ENCODE results near the gene ATXN1. TPM values are rescaled to one million over a fixed set of nuclear protein-coding genes. Genes with fewer than 3 reads are reported as not detected.
A peak's percentile ranks its signal among the peaks of the same experiment; 100 is the strongest.

ATXN1 gene
- total and polyA plus RNA-seq, 2 of the 13 experiments (the other 11 are each of a cell fraction or from before 2014, with no cell fraction given): 20.7 to 39.5 TPM

- TF ChIP-seq PRDM4 (CRISPR knock-in tag; IDR thresholded peaks at IDR 0.05; ENCODE audit: borderline replicate concordance) (no peak), RBAK (CRISPR knock-in tag; IDR thresholded peaks at IDR 0.05) (peak; percentile 36; the same call in 1 of the 2 replicates), MYC (CRISPR knock-in tag; IDR thresholded peaks at IDR 0.05; ENCODE audit: borderline replicate concordance) (peak; percentile 71; the same call in 1 of the 2 replicates), IKZF5 (CRISPR knock-in tag; IDR thresholded peaks at IDR 0.05) (peak; percentile 81), RBFOX2 (IDR thresholded peaks at IDR 0.05; ENCODE audit: low read depth, low read length) (peak; percentile 96), CBX1 (IDR thresholded peaks at IDR 0.05; ENCODE audit: low read depth) (no peak), HOXA3 (CRISPR knock-in tag; IDR thresholded peaks at IDR 0.05) (peak; percentile 61; the same call in 1 of the 2 replicates), HNRNPUL1 (IDR thresholded peaks at IDR 0.05; ENCODE audit: low read depth, low read length) (no peak), REST (IDR thresholded peaks at IDR 0.05; ENCODE audit: borderline replicate concordance in 1 of 2, low read depth in 1 of 2, low read length in 2 of 2) (no peak; a peak in 1 of 4 replicates), SP5 (CRISPR knock-in tag; IDR thresholded peaks at IDR 0.05; ENCODE audit: borderline replicate concordance, low read depth) (peak; percentile 71; the same call in 1 of the 2 replicates), KDM4B (CRISPR knock-in tag; IDR thresholded peaks at IDR 0.05) (0 out of 2 replicates have a peak, but pooled peaks have one; percentile 69), SIN3A (IDR thresholded peaks at IDR 0.05; ENCODE audit: borderline replicate concordance, low read depth, low read length) (peak; percentile 74; the same call in 1 of the 2 replicates), SNAPC5 (CRISPR knock-in tag; IDR thresholded peaks at IDR 0.05; ENCODE audit: borderline replicate concordance) (0 out of 2 replicates have a peak, but pooled peaks have one; percentile 60), TCF12 (IDR thresholded peaks at IDR 0.05) (no peak), TCF12 (CRISPR knock-in tag; IDR thresholded peaks at IDR 0.05) (peak; percentile 26; the same call in 1 of the 2 replicates), CHD2 (IDR thresholded peaks at IDR 0.05; ENCODE audit: low read depth, low read length) (no peak), CEBPB (IDR thresholded peaks at IDR 0.05; ENCODE audit: borderline replicate concordance, low read depth, low read length) (peak; percentile 70), AKAP8 (CRISPR knock-in tag; IDR thresholded peaks at IDR 0.05) (peak; percentile 98), TRAFD1 (CRISPR knock-in tag; IDR thresholded peaks at IDR 0.05; ENCODE audit: borderline replicate concordance) (no peak), EED (CRISPR knock-in tag; IDR thresholded peaks at IDR 0.05) (no peak)
Measured at GRCh38 chr6:16759646-16760515, 1.4 kb downstream of the ATXN1 start (continued).
